ENCODE results near the gene CDKN1B. TPM values are rescaled to one million over a fixed set of nuclear protein-coding genes. Genes with fewer than 3 reads are reported as not detected.

CDKN1B gene
- total RNA-seq, 1 experiment from 2014 or later = 33.1 TPM

DNA sequence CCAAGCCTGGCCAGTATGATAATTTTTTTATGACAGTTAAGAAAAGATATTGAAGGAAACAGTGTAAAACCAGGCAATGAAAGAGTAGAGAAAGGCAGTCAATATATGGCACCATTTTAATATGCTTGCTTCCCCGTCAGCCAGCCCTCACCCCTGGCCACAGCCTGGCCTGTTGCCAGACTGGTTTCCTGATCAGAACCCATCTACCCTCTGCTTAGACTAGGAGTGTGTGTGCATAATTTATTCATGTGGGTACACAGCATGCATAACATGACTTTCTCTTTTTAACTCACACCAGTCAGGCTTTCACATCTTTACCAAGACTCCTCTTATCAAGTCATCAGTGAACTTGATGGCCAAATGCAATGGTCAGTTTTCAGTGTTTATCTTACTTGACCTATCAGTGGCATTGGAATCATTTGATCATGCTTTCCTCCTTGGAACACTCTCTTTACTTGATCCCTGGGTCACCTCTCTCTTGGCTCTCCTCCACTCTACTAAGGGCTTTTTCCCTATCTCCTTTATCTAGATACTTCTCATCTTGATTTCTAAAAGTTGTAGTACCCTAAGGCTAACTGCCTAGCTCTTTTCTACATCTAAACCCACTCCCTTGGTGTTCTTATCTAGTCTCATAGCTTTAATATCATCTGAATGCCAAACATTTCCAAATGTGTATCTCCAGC is 11.2 kb upstream of the CDKN1B start (continued):
- TF ChIP-seq FOSL1 (IDR thresholded peaks at IDR 0.05; ENCODE audit: low read depth) (no peak), CBX3 (IDR thresholded peaks at IDR 0.05; ENCODE audit: low read depth) (no peak), SP1 (IDR thresholded peaks at IDR 0.05; ENCODE audit: low read depth) (no peak), POLR2AphosphoS5 (IDR thresholded peaks at IDR 0.05; ENCODE audit: low read depth, low read length) (no peak), EZH2 (IDR thresholded peaks at IDR 0.05) (no peak)

DNA sequence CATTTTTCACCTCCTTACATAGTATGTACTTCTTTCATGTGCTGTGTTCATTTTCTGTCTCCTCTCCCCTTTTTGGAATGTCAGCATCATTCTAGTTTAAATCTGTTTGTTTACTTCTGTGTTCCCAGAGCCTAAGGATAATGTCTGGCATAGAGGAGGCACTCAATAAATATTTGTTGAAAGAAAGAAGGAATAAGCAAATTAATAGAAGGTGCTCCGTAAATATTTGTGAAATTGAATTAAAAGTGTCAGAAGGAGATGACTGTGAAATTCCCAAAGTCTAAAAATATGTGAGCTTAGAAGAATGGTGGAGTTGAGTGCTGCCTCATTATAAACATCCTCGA is 3.3 kb upstream of the CDKN1B start:
- ATAC-seq (no peak), DNase-seq (ENCODE audit: low read depth, low spot score) (no peak)
- no TSS peak for BruUV-seq (replicated peaks)
- intact Hi-C loops (cut with micrococcal nuclease) = no loop called here
- Histone ChIP-seq H3K9ac (ENCODE audit: low read length) (no peak overlapping the region), H3K9me2 (ENCODE audit: insufficient read depth) (no peaks in the 10 kb centered on the region), H3K4me3 (replicated peaks in 1 of 2; ENCODE audit: low read depth in 1 of 2, low read length in 2 of 2) (no peak overlapping the region), H3K4me1 (ENCODE audit: control insufficient read depth in 1 of 2, insufficient read depth in 2 of 2, low read length in 2 of 2) (peaks cover 7 to 29% of the 10 kb centered on the region in 2 experiments; a peak in 3 of 4 replicates), H4K20me1 (ENCODE audit: insufficient read depth) (no peaks in the 10 kb centered on the region), H3K27ac (ENCODE audit: low read depth, low read length) (no peak overlapping the region), H3K9me3 (ENCODE audit: control insufficient read depth in 1 of 2, insufficient read depth in 1 of 2, low read depth in 1 of 2, low read length in 2 of 2) (no peaks in the 10 kb centered on the region), H3K4me2 (ENCODE audit: low read length) (no peak overlapping the region), H2AFZ (ENCODE audit: low read depth, low read length, poor library complexity, severe bottlenecking) (no peak overlapping the region), H3K79me2 (ENCODE audit: insufficient read depth, low read length) (peaks cover 17% of the 10 kb centered on the region), H3K27me3 (ENCODE audit: insufficient read depth, low read length) (no peaks in the 10 kb centered on the region), H3K36me3 (ENCODE audit: control insufficient read depth in 1 of 2, insufficient read depth in 2 of 2, low read length in 2 of 2) (peaks cover 0 to 2% of the 10 kb centered on the region in 2 experiments; a peak in 1 of 4 replicates)
- RAD21 ChIA-PET (ENCODE audit: low non-redundant PET in 1 of 2, low total read pairs in 2 of 2, uncharacterized antibody in 2 of 2, unreplicated experiment in 2 of 2) = no interaction called here
- POLR2A ChIA-PET = interaction anchor here (0.7 kb wide), 1 partner anchor 12 kb away, joined by 3 read pairs; no protein-coding TSS in a partner anchor
- CTCF ChIA-PET = interaction anchor here (1.0 to 1.5 kb wide), 2 partner anchors 12 to 23 kb away, joined by 4 to 7 read pairs; no protein-coding TSS in a partner anchor
- TF ChIP-seq, protein P1, sequence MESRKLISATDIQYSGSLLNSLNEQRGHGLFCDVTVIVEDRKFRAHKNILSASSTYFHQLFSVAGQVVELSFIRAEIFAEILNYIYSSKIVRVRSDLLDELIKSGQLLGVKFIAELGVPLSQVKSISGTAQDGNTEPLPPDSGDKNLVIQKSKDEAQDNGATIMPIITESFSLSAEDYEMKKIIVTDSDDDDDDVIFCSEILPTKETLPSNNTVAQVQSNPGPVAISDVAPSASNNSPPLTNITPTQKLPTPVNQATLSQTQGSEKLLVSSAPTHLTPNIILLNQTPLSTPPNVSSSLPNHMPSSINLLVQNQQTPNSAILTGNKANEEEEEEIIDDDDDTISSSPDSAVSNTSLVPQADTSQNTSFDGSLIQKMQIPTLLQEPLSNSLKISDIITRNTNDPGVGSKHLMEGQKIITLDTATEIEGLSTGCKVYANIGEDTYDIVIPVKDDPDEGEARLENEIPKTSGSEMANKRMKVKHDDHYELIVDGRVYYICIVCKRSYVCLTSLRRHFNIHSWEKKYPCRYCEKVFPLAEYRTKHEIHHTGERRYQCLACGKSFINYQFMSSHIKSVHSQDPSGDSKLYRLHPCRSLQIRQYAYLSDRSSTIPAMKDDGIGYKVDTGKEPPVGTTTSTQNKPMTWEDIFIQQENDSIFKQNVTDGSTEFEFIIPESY (IDR thresholded peaks at IDR 0.05; ENCODE audit: extremely low read depth, insufficient replicate concordance, low read length) = no peak
- TF ChIP-seq ZNF274 (IDR thresholded peaks at IDR 0.05; ENCODE audit: low read depth, low read length) (no peak), EZH2phosphoT487 (IDR thresholded peaks at IDR 0.05; ENCODE audit: borderline replicate concordance) (no peak), EGR1 (IDR thresholded peaks at IDR 0.05; ENCODE audit: low read depth) (no peak), POLR2AphosphoS5 (IDR thresholded peaks at IDR 0.05; ENCODE audit: low read depth, low read length) (no peak), CBX3 (IDR thresholded peaks at IDR 0.05; ENCODE audit: low read depth) (no peak), SRF (IDR thresholded peaks at IDR 0.05; ENCODE audit: low read depth) (no peak), ELF1 (IDR thresholded peaks at IDR 0.05; ENCODE audit: borderline replicate concordance, low read depth) (no peak), FOSL1 (IDR thresholded peaks at IDR 0.05; ENCODE audit: low read depth) (no peak), ZFX (IDR thresholded peaks at IDR 0.05) (no peak), POLR2A (IDR thresholded peaks at IDR 0.05; ENCODE audit: borderline replicate concordance, extremely low read depth, insufficient read depth, insufficient read length) (no peak), RAD21 (IDR thresholded peaks at IDR 0.05; ENCODE audit: low read depth) (no peak), JUND (IDR thresholded peaks at IDR 0.05) (no peak), EZH2 (IDR thresholded peaks at IDR 0.05) (no peak), TCF7L2 (IDR thresholded peaks at IDR 0.05; ENCODE audit: borderline replicate concordance, extremely low read depth, insufficient read depth, insufficient read length) (no peak)
- TF ChIP-seq, protein P2, sequence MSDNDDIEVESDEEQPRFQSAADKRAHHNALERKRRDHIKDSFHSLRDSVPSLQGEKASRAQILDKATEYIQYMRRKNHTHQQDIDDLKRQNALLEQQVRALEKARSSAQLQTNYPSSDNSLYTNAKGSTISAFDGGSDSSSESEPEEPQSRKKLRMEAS (IDR thresholded peaks at IDR 0.05) = no peak
- TF ChIP-seq, protein P3, sequence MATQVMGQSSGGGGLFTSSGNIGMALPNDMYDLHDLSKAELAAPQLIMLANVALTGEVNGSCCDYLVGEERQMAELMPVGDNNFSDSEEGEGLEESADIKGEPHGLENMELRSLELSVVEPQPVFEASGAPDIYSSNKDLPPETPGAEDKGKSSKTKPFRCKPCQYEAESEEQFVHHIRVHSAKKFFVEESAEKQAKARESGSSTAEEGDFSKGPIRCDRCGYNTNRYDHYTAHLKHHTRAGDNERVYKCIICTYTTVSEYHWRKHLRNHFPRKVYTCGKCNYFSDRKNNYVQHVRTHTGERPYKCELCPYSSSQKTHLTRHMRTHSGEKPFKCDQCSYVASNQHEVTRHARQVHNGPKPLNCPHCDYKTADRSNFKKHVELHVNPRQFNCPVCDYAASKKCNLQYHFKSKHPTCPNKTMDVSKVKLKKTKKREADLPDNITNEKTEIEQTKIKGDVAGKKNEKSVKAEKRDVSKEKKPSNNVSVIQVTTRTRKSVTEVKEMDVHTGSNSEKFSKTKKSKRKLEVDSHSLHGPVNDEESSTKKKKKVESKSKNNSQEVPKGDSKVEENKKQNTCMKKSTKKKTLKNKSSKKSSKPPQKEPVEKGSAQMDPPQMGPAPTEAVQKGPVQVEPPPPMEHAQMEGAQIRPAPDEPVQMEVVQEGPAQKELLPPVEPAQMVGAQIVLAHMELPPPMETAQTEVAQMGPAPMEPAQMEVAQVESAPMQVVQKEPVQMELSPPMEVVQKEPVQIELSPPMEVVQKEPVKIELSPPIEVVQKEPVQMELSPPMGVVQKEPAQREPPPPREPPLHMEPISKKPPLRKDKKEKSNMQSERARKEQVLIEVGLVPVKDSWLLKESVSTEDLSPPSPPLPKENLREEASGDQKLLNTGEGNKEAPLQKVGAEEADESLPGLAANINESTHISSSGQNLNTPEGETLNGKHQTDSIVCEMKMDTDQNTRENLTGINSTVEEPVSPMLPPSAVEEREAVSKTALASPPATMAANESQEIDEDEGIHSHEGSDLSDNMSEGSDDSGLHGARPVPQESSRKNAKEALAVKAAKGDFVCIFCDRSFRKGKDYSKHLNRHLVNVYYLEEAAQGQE (IDR thresholded peaks at IDR 0.05; ENCODE audit: low read depth) = no peak
